ENCODE data around the gene NANOS2.
"Not testable (repeated sequence)": the region's sequence is repeated elsewhere in the genome, so short reads cannot be mapped to it uniquely, and the experiment has no call there.

NANOS2 gene

DNA sequence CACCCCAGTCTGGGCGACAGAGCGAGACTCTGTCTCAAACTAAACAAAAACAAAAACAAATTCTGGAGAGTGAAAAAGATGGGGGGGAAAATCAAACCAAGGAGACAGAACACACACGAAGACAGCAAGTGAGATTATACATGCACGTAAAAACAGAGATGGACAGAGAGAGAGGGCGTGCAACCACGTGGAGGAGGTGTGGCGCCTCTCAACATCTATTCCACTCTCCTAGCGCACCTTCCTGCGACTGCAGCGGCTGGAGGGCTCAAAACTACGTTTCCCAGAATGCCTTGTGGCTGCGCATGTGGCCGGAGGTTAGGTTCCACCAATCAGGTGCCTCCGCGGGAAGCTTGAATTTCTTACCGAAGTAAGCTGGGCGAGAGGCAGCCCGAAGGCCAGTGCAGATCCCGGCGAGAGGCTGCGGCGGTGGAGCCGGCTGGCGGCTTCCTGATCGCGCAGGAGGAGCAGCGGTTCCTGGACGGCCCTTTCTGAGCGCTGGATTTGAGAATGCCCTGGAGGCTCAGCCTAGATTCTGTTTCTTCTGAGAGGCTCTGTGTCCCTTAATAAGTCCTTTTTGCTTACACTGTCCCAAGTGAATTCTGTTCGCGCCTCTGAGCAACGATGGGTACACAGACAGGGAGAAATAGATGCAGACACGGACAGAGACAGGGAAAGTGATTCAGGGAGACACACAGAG is 13.1 kb upstream of the NANOS2 start:
- peak; percentile 92 to 95 (median 93) for DNase-seq

DNA sequence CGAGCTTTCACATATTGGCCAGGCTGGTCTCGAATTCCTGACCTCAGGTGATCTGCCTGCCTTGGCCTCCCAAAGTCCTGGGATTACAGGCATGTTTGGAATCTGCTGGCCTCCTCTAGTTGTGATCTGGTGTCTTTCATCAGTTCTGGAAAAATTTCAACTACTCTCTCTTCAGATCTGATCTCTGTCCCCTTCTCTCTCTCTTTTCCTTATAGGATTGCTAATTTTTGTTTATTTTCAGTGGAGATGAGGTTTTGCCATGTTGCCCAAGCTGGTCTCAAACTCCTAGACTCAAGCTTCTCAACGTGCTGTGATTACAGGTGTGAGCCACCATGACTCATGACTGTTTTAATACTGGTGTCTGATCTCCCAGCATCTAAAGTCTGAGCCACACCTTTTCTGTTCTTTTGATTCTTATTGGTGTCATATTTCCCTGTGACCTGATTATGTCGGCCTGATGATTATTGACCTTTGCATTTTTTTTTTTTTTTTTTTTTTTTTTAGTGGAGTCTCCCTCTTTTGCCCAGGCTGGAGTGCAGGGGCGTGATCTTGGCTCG is 10.4 kb upstream of the NANOS2 start:
- DNase-seq: no peak

DNA sequence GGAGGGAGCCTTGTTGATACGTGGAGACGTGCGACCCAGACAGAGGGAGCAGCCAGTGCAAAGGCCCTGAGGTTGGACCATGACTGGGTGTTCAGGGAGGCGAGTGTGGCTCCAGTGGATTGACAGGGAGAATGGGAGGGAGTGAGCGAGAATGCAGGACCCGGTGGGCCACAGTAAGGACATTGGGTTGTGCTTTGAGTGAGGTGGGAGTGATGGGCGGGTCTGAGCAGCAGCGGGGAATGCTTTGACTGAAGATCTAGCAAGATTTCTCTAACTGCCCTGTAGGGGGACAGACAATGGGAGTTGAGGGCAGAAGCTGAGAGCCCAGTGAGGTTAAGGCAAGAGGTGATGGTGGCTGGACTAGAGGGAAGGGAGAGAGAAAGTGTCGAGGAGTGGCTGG is 7.7 kb upstream of the NANOS2 start:
- peak in 2 of 4 experiments; percentile 11 to 22 for DNase-seq

DNA sequence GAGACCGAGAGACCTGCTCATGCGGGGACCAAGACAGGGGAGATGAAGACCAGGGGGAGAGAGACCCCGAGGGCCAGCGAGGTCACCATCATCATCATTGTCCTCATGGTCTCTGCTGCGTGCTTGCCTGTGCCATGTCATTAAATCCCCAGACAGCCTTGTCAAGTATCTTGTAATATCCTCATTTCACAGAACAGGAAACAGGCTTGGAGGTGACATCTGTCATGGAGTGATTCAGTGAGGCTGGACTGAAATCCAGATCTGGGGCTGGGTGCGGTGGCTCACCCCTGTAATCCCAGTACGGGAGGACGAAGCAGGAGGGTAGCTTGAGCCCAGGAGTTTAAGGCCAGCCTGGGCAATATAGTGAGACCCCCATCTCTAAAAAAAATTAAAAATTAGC is 5.9 kb upstream of the NANOS2 start:
- DNase-seq: no peak

DNA sequence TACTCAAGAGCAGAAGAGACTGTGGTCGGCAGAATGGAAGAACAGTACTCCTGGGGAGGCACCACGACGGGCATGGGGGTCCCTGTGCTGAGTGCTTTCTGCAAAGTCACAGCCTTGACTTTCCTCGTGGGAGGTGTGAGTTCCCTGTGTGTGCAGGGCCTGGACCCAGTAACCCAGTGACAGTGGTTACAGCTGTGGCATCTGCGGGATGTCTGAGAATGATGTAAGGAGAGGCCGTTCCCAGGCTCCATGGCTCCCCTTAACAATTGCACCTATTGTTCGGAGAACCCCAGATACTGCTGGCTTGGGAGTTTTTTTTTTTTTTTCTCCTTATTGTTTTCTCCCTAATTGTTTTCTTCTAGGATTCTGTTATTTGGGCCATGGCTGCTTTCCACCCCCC is 5.1 kb upstream of the NANOS2 start:
- DNase-seq: no peak

DNA sequence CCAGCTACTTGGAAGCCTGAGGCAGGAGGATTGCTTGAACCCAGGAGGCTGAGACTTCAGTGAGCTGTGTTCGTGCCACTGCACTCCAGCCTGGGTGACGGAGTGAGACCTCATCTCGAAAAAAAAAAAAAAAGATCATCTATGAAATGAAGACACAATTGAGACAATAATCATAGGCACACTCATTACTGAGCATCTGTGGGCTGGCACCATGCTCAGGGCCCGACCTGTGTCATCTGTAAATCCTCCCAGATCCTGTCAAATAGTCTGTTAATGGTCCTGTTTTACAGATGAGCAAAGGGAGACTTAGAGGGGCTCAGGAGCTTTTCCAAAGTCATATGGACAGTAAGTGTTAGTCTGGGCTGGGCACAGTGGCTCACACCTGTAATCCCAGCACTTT is 4.1 kb upstream of the NANOS2 start:
- DNase-seq: no peak

DNA sequence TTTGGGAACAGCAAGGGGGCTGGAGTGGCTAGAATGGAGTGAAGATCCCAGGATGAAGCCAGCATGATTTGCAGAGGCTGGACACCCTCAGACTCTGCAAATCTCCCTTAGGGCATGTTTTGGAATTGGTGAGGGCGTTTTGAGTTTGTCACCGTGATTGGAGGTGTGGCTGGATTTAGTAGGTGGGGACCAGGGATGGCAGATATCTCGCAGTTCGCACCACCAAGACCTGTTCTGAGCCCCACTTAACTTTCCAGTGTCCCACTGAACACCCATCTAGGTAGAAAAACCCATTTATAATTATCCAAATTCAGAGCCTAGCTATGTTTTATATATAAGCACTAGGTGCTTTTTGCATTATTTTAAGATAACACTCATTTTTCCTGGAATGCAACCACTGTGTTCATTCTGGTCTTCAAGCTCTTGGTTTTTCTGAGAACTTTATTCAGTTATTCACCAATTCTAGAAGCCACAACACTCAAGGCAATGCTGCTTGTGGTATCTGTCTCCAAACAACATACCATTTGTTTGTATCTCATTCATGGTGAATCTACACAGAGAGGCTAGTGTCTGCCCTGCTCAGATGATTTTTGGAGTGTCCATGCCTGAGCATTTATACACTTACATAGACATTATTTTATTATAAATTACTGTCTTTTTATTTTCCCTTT is 3.0 kb upstream of the NANOS2 start:
- DNase-seq: no peak

DNA sequence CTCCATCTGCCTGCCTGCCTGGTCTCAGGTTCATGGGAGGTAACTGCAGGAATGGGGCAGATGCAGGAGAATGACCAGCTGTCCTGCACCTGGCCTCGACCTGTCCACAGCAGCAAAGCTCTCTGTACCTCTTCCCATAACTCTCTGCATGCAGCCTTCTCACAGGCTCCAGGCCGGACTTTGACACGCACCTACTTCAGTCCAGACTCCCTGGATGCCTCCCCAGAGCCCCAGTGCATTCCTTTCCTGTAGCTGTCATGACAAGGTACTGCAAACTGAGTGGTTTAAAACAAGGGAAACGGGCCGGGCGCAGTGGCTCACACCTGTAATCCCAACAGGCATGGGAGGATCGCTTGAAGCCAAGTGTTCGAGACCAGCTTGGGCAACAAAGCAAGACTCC is 3.3 kb downstream of the NANOS2 start:
- no peak for DNase-seq

DNA sequence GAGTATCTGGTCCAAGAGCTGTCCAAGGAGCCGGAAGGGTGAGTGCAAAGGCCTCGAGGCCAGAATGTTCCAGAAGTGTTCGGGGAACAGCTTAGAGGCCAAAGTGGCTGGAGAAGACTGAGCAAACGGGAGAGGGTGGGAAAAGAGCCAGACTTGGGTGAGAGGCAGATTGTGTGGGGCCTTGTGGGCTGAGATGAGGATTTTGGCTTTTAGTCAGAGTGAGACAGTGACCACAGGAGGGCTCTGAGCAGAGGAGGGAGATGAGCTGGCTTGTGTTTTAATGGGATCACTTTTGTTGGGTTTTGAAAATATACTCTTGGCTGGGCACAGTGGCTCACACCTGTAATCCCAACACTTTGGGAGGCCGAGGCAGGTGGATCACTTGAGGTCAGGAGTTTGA is 5.6 kb downstream of the NANOS2 start:
- DNase-seq: no peak

DNA sequence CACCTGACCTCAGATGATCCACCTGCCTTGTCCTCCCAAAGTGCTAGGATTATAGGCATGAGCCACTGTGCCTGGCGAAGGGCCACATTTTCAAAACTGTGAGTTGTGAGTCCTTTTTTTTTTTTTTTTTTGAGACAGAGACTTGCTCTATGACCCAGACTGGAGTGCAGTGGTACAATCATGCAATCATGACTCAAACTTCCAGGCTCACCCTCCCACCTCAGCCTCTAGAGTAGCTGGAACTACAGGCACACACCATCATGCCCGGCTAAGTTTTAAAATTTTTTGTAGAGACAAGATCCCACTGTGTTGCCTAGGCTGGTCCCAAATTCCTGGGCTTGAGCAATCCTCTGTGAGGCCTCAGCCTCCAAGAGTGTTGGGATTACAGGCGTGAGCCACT is 8.4 kb downstream of the NANOS2 start:
- DNase-seq: peak; percentile 28 to 70 (median 62)

DNA sequence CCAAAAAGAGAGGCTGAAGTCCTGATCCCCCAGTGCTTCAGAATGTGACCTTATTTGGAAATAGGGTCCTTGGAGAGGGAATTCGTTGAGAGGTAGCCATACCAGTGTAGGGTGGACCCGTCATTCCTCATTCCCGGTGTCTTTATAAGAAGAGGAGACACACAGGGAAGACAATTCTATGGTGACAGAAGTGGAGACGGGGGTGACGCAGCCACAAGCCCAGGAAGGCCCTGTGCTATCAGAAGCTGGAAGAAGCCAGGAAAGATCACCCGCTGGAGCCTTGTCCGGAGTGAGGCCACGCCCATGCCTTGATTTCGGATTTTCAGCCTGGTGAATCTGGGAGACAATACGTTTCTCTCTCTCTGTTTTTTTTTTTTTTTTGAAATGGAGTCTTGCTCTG is 9.6 kb downstream of the NANOS2 start:
- DNase-seq: no peak

DNA sequence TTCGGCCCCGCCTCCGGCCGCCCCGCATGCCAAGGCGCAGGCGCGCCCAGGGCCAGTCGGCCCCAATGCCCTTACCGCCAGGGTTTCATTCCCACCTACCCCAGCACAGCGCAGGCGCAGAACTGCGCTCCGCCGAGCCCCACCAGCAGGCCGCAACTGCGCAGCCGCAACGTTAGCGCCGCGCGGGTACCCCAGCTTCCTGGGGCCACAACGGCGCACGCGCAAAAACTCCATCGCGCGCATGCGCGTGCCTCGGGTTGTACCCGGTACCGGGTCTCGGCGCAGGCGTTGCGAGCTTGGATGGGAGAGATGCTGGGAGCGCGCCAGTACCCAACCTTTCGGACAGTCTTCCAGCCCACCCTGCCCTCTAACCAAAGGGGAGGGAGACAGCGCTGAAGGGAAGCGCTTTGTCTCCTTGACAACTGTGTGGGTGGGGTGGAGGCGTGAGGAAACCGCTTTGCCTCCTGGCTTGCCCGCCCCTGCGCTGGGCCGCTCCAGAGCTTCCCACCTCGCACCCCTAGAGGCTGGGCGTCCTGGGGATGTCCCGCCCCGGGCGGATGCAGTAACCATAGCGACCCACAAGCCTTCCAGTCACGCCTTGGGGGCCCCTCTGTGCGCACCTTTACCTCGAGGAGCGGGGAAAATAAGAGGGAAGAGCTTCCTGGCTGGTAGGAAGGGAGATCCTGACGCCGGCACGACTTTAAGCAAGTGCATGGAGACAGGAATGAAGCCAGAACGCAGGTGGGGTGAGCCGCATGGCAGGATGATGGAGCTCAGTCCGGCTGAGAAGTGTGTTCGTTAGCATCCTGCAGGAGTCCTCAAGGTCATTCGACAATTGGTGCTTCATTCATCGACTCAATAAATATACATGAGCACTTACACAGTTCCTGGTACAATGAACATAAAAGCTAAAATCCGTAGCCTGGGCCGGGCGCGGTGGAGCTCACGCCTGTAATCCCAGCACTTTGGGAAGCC is 11.6 kb downstream of the NANOS2 start:
- peak; percentile 99 to 100 (median 100) for DNase-seq

DNA sequence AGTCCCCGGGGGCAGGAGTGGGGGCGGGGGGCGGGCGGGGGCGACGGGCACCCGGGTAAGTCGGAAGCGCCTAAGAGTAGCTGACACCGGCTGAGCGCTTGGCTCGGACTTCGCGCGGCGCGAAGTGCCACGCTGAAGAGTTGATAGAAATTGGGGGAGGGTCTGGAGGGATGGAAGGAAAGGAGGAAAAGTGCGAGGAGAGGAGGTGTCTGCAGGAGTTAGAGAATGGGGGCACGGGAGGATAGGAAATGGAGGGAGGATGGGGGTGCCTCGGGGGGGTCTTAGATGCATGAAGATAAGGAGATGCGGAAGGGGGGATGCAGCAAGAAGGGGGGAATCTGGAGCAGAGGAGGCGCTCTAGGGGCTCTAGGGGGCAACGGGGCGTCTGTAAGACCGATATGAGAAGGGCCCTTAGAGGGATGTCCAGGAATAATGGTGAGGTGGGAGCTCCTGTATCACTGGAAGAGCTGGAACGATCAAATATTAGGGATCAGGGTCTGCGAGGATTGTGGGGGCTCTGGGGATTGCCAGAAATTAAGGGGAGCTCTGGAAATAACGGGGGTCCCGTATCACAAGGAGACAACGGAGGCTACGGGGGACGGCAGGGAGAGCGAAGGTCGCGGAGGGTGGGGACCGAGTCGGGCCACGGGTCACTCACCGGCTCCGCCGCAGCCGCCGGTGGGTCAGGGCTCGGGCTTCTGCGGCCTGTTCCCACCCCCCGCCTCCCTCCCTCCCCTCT is 12.5 kb downstream of the NANOS2 start, which contains the start of gene MYPOP:
MYPOP (minus strand) TSS at position 702 of the 739 bp plus-strand sequence. CDS start 840 bp downstream, outside the sequence.
- peak in 2 of 4 experiments; percentile 13 to 18 for DNase-seq

DNA sequence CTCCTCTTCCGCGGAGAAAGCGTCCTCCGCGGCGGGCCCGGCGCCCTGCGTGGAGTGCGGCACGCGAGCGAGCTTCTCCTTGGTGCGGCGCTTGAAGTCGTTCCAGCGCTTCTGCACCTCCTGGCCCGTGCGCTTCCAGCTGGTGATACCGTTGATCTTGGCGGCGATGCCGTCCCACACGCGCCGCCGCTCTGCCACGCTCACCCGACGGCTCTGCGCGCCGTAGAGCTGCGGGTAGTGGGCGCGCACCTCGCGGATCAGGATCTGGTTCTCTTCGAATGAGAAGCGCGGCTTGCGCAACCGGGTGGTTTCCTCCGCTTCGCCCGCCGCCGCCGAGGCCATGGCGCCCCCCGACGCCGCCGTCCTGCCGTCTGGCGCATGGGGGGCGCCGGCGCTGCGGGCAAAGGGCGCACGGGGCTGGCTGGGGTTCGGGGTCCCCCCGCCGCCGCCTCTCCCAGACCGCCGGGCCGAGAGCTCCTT is 13.1 kb downstream of the NANOS2 start:
- DNase-seq: peak; percentile 31 to 78 (median 58)

DNA sequence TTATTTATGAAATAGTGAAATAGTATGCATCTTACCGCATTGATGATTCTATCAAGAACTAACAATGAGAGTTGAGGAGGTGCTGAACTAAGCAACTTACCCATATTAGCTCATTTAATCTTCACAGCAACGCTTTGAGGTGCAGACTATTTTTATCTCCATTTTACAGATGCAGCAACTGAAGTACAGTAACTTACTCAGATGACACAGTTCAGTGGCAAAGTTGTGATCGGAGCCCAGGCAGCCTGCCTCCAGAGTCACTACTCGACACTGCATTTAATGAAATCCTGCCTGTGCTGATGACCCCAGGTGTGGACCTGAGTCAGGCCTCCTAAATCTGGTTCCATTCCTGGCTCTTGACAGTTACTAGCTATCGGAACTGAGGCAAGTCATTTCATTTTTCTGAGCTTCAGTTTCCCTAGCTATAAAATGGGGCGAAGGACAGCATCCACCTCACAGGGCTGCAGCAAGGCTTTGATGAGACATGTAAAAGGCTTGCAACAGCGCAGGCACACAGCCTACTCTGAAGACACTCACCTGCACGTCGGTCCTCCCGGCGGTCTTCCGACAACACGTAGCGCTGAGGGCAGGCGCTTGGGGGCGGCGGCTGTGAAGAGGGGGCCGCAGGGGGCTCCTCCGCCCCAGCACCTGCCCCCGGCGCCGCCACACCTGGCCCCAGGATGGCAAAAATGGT is 13.7 kb downstream of the NANOS2 start:
- no peak for DNase-seq

DNA sequence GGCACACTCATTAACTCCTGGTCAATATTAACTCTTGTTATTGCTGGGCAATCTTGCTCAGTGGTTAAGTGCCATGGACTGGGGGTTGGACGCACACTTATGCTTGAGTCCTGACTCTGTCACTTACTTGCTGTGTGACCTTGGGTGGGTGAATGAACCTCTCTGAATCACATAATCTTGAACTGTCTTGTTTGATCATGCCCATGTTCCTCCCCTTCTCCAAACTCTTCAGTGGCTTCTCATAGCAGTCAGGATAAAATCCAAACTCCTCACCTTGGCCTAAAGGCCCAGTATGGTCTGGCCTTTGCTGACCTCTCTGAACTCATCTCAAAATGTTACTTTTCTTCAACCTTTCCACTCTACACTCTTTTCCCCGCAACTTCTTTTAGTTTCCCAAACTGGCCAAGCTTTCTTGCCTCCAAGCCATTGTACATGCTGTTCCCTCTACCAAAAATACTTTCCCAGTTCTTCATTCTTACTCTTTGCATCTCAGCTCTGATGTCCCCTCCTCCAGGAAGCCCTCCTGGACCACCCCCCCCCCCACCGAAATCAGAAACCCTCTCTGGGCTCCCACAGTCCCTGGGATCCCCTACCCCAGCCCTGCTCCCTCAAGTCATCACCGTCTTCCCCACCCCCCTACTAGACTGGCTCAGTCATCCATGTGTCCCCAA is 14.5 kb downstream of the NANOS2 start:
- DNase-seq: no peak

DNA sequence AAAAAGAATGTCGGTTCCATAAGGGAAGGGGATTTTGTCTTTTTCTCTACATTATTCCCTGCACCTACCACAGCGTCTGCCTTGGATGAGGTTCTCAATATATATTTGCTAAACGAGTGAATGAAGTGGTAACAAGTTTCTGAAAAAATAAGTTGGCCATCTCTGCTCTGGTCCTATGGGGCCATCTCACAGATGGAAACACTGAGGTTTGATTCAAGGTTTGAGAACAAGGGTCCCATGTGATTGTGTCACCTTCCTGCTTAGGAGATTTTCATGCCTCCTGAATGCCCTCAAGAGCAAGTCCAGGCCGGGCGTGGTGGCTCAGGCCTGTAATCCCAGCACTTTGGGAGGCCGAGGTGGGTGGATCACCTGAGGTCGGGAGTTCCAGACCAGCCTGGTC is 15.3 kb downstream of the NANOS2 start:
- no peak for DNase-seq

DNA sequence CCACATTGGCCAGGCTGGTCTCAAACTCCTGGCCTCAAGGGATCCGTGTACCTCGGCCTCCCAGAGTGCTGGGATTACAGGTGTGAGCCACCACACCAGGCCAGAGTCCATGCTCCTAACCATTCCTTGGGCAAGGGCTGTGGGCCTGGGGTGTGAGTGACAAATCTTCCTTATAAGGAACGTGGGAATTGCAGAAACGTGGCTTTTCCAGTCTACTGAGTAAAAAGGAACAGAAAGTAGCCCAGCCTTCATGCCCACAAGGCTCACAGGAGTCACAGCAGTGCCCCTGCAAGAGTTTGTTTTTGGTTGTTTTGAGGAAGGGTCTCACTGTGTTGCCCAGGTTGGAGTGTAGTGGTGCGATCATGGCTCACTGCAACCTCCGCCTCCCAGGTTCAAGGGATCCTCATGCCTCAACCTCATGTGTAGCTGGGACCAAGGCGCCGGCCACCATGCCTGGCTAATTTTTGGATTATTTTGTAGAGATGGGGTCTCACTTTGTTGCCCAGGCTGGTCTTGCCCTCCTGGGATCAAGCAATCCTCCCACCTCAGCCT is 17.2 kb downstream of the NANOS2 start:
- DNase-seq: peak; percentile 16 to 52 (median 30)

DNA sequence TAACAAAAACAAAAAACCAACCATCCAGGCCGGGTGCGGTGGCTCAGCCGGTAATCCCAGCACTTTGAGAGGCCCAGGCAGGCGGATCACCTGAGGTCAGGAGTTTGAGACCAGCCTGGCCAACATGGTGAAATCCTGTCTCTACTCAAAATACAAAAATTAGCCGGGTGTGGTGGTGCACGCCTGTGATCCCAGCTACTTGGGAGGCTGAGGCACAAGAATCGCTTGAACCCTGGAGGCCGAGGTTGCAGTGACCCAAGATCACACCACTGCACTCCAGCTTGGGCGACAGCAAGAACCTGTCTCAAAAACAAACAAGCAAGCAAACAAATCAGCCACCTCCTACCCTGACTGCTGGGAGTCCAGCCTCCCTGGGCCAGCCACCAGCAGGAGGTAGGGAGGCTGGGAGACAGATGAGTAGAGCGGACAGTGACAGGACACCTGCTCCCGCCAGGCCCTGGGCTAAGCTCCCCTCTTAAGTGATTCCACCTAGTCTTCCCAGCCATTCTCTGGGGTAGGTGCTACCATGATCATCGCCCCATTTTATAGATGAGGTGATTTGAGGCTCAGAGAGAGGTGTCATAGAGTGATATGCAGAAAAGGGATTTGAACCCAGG is 18.5 kb downstream of the NANOS2 start:
- not testable (repeated sequence) for DNase-seq

DNA sequence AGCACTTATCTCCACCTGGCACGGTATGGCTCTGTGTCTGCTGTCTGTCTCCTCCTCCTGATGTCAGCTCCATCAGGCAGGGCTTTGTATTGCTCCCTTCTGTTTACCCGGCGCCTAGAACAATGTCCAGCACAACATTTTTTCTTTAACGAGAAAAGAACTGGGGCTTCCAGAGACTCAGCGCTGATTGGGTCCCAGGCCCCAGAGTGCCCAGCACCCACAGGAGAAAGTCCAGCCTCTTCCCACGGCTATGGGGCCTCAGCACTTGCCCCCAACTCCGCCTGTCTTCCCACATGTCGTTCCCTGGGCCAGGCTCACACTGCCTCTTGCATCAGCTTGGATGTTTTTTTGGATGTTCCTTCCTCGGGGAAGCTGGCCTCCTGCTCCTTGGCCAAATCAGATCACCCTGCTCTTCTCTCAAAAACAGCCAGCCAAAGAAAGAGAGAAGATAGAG is 19.0 kb downstream of the NANOS2 start:
- no peak for DNase-seq
